OCI-LY1 (cell line): ENCODE data around the gene ANKS3.

Experiments
- CTCF ChIP-seq: fragments of 200-600 bp; sonication (generic), shearing (Covaris generic); IDR thresholded peaks from 2 replicates; pipeline ENCODE4 v1.5.1; 2017; ENCODE audit warnings: mild to moderate bottlenecking, antibody characterized with exemption, low read length, moderate library complexity, mixed read lengths
- EZH2 ChIP-seq: fragments of 200-600 bp; sonication (generic), shearing (Covaris generic); IDR thresholded peaks from 2 replicates; pipeline ENCODE4 v1.8.0; 2017; ENCODE audit warnings: borderline replicate concordance, mixed run types, mild to moderate bottlenecking, antibody characterized with exemption, low read length, moderate library complexity, mixed read lengths

- no peak for TF ChIP-seq CTCF
- TF ChIP-seq EZH2 = no peak
These were observed 40.9 kb upstream of the ANKS3 start for GRCh38 chr16:4775005-4775404.
